PFSK-1 (cell line): ENCODE measurements around the gene ADAMTSL1.

Source experiments
- FOXP2 ChIP-seq: optimal IDR thresholded peaks from 2 replicates; pipeline ENCODE3; 2011; ENCODE audit warnings: borderline replicate concordance, control low read depth, inconsistent platforms; ENCODE audit not compliant: insufficient read depth; ENCODE audit errors: extremely low read length, extremely low read depth
- POLR2AphosphoS5 ChIP-seq: IDR thresholded peaks from 2 replicates; pipeline ENCODE4 v1.6.1; 2012; ENCODE audit warnings: low read depth, mild to moderate bottlenecking, control low read depth, low read length, moderate library complexity
- REST ChIP-seq, 2 experiments: IDR thresholded peaks; 2 replicates each; pipeline versions ENCODE4 v1.6.1 to v1.8.0; 2011 to 2012; ENCODE audit warnings: low read depth in 2 of 2, low read length in 2 of 2, control low read depth in 1 of 2, inconsistent platforms in 1 of 2, mild to moderate bottlenecking in 1 of 2, moderate library complexity in 1 of 2; ENCODE audit not compliant: insufficient read depth in 1 of 2
- SIN3A ChIP-seq: IDR thresholded peaks from 2 replicates; pipeline ENCODE4 v1.6.1; 2012; ENCODE audit warnings: mild to moderate bottlenecking, low read length, moderate library complexity, borderline replicate concordance; ENCODE audit not compliant: insufficient read depth
- TAF1 ChIP-seq: IDR thresholded peaks from 2 replicates; pipeline ENCODE4 v1.6.1; 2012; ENCODE audit warnings: low read length, control low read depth, borderline replicate concordance; ENCODE audit not compliant: insufficient read depth

ADAMTSL1 gene

GRCh38 chr9:18851069-18851795, 377.3 kb downstream of the ADAMTSL1 start:
- TF ChIP-seq SIN3A (no peak), POLR2AphosphoS5 (no peak), REST (IDR thresholded peaks at IDR 0.05; ENCODE audit: insufficient read depth in 1 of 2, low read depth in 2 of 2, low read length in 2 of 2) (no peak), FOXP2 (no peak), TAF1 (no peak)

GRCh38 chr9:18855656-18856055, 381.7 kb downstream of the ADAMTSL1 start:
- no peak for TF ChIP-seq FOXP2
- TF ChIP-seq TAF1: no peak
- no peak for TF ChIP-seq REST (IDR thresholded peaks at IDR 0.05; ENCODE audit: insufficient read depth in 1 of 2, low read depth in 2 of 2, low read length in 2 of 2)
- TF ChIP-seq SIN3A: no peak
- no peak for TF ChIP-seq POLR2AphosphoS5

DNA sequence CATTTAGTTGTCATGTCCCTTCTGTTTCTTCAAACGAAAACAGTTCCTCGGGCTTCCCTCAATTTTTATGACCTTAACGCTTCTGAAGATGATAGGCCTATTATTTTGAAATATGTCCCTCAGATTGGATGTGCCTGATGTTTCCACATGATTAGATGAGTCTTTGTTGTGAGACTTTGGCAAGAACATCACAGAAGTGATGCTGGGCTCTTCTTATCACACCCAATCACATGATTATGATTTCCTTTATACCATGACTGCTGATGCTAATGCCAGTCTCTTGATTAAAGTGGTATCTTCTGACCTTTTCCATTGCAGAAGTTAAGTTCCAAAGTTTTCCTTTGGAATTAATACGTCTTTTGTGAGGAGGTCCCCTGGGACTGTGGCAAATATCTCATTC, 383.4 kb downstream of the ADAMTSL1 start:
- TF ChIP-seq SIN3A (no peak), REST (IDR thresholded peaks at IDR 0.05; ENCODE audit: insufficient read depth in 1 of 2, low read depth in 2 of 2, low read length in 2 of 2) (no peak)

GRCh38 chr9:18857769-18858168, 383.8 kb downstream of the ADAMTSL1 start:
- TF ChIP-seq SIN3A (no peak), FOXP2 (no peak), TAF1 (no peak), REST (IDR thresholded peaks at IDR 0.05; ENCODE audit: insufficient read depth in 1 of 2, low read depth in 2 of 2, low read length in 2 of 2) (no peak), POLR2AphosphoS5 (no peak)
